Activated naive CD4-positive, alpha-beta T cell treated with Interleukin-2 at 50 U/mL for 16 hours (primary cell): ENCODE measurements around the gene PARD6B.

ENCODE experiments used
- DNase-seq: peaks from one replicate; pipeline ENCODE4 v3.0.0-alpha.2; 2020

PARD6B gene

GRCh38 chr20:50802289-50802688, 70.9 kb downstream of the PARD6B start:
- DNase-seq = no peak

GRCh38 chr20:50804437-50805348, 73.3 kb downstream of the PARD6B start:
- peak; percentile 8 for DNase-seq

GRCh38 chr20:50805349-50805684, 73.9 kb downstream of the PARD6B start:
- no peak for DNase-seq

- no peak for DNase-seq
Measured at GRCh38 chr20:50806126-50806768, 74.9 kb downstream of the PARD6B start.
